Keratinocyte (primary cell): ENCODE results near the gene USP49. TPM values are rescaled to one million over a fixed set of nuclear protein-coding genes. Genes with fewer than 3 reads are reported as not detected.

Source experiments
- DNase-seq: peaks from one replicate; pipeline ENCODE4 v3.0.0-alpha.2; 2011; ENCODE audit warnings: low read depth, missing footprints, low spot score
- FAIRE-seq: peaks from 2 replicates; lab custom pipeline; 2011; peaks lifted over from hg19 to GRCh38; lab: Jason Lieb, UNC
- H2AFZ ChIP-seq: 2 replicates; pipeline ENCODE4 v1.6.0; 2012; ENCODE audit warnings: low read length, control low read depth, inconsistent platforms; ENCODE audit not compliant: control insufficient read depth
- H3K27ac ChIP-seq: 2 replicates; pipeline ENCODE4 v1.5.1; 2011; ENCODE audit warnings: low read length; ENCODE audit not compliant: control insufficient read depth, insufficient read depth
- H3K27me3 ChIP-seq: 3 replicates; pipeline ENCODE4 v1.6.0; 2011; ENCODE audit warnings: low read length; ENCODE audit not compliant: control insufficient read depth, insufficient read depth; ENCODE audit errors: extremely low read depth
- H3K36me3 ChIP-seq, 2 experiments: 2 replicates in 1 of 2; 3 replicates in 1 of 2; pipeline ENCODE4 v1.5.1; 2011; ENCODE audit warnings: low read length in 2 of 2, mild to moderate bottlenecking in 1 of 2; ENCODE audit not compliant: control insufficient read depth in 2 of 2, insufficient read depth in 2 of 2; ENCODE audit errors: extremely low read depth in 1 of 2
- H3K4me1 ChIP-seq: 3 replicates; pipeline ENCODE4 v1.5.1; 2011; ENCODE audit warnings: low read length; ENCODE audit not compliant: control insufficient read depth, insufficient read depth; ENCODE audit errors: extremely low read depth
- H3K4me2 ChIP-seq: 3 replicates; pipeline ENCODE4 v1.6.0; 2011; ENCODE audit warnings: low read depth, low read length; ENCODE audit not compliant: control insufficient read depth, insufficient read depth; ENCODE audit errors: extremely low read depth
- H3K4me3 ChIP-seq, 3 experiments: fragments of 200-600 bp in 1 of 3; sonication (generic) in 1 of 3; 2 replicates in 2 of 3; 3 replicates in 1 of 3; pipeline ENCODE4 v1.5.1; 2011 to 2016; ENCODE audit warnings: low read length in 3 of 3, mild to moderate bottlenecking in 3 of 3, control low read depth in 2 of 3, inconsistent platforms in 1 of 3, low read depth in 1 of 3, mixed read lengths in 1 of 3, mixed run types in 1 of 3, moderate library complexity in 1 of 3; ENCODE audit not compliant: control insufficient read depth in 2 of 3, insufficient read depth in 2 of 3; ENCODE audit errors: extremely low read depth in 1 of 3
- H3K79me2 ChIP-seq: 2 replicates; pipeline ENCODE4 v1.6.0; 2012; ENCODE audit warnings: low read length; ENCODE audit not compliant: control insufficient read depth, insufficient read depth
- H3K9ac ChIP-seq: 3 replicates; pipeline ENCODE4 v1.6.0; 2011; ENCODE audit warnings: low read length; ENCODE audit not compliant: control insufficient read depth, insufficient read depth; ENCODE audit errors: extremely low read depth
- H3K9me1 ChIP-seq: 3 replicates; pipeline ENCODE4 v1.6.0; 2011; ENCODE audit warnings: low read length; ENCODE audit not compliant: control insufficient read depth, insufficient read depth; ENCODE audit errors: extremely low read depth
- H3K9me3 ChIP-seq: 2 replicates; pipeline ENCODE4 v1.5.1; 2012; ENCODE audit warnings: low read depth, low read length; ENCODE audit not compliant: control insufficient read depth
- H4K20me1 ChIP-seq: 3 replicates; pipeline ENCODE4 v1.6.0; 2011; ENCODE audit warnings: low read length; ENCODE audit not compliant: control insufficient read depth, insufficient read depth; ENCODE audit errors: extremely low read depth
- EZH2 ChIP-seq: IDR thresholded peaks from one replicate; pipeline ENCODE4 v1.6.1; 2012; ENCODE audit warnings: inconsistent platforms, mild to moderate bottlenecking, low read length, moderate library complexity
- dilution Hi-C: fragments of 300-500 bp; cut with MboI; formaldehyde crosslinking; loops from one replicate; pipeline ENCODE4 v1.7.0; 2020; ENCODE audit warnings: low sequenced_read_pairs; ENCODE audit not compliant: extremely low pct_ligation_motif_present
- polyA plus RNA-seq, 5 experiments: library from polyadenylated mRNA; depleted of rRNA in 3 of 5; stranded (reverse) in 3 of 5; stranded (forward) in 1 of 5; unstranded in 1 of 5; fragments of >200 nt; gene quantifications; 1 replicate in 1 of 5; 2 replicates in 3 of 5; 3 replicates in 1 of 5; pipeline versions ENCODE4 v1.2.1 to v1.2.3, GENCODE V29; 2011 to 2012; ENCODE audit warnings: missing spikeins in 2 of 5, low read depth in 1 of 5, low replicate concordance in 1 of 5
- TF ChIP-seq, protein P1 (sequence below), 3 experiments: IDR thresholded peaks in 1 of 3; conservative IDR thresholded peaks in 1 of 3; optimal IDR thresholded peaks in 1 of 3; 2 replicates in 2 of 3; 3 replicates in 1 of 3; pipeline versions ENCODE3 to v1.5.1; 2011; ENCODE audit warnings: low read length in 3 of 3, mild to moderate bottlenecking in 3 of 3, moderate library complexity in 2 of 3, control low read depth in 1 of 3, inconsistent platforms in 1 of 3; ENCODE audit not compliant: insufficient read depth in 2 of 3; ENCODE audit errors: extremely low read depth in 1 of 3

Gene USP49
- polyA plus RNA-seq, 1 donor (not counting 4 experiments of a cell fraction or from before 2014, with no cell fraction given): 2.3 TPM

DNA sequence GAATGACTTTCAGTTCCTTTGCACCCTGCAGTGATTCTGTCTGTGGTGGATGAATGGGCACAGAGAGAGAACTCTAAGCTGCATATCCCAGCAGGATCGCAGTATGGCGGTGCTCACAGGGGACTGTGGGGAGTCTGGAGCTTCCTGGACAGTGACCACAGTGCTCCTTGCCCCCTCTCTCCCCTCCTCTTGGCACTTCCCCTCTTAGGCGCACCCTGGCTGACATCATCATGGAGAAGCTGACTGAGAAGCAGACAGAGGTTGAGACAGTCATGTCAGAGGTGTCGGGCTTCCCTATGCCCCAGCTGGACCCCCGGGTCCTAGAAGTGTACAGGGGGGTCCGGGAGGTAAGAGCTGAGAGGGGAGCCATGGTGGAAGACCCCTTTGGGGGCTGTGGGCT lies 34.7 kb upstream of the USP49 start:
- Histone ChIP-seq H3K9me3 (no peaks in the 10 kb centered on the region), H3K4me3 (no peak overlapping the region), H3K27me3 (no peaks in the 10 kb centered on the region), H3K27ac (no peak overlapping the region), H3K36me3 (peaks cover 56 to 66% of the 10 kb centered on the region in 2 experiments), H3K79me2 (peaks cover 36% of the 10 kb centered on the region), H2AFZ (no peak overlapping the region), H3K4me2 (no peak overlapping the region), H4K20me1 (no peaks in the 10 kb centered on the region), H3K9ac (no peak overlapping the region), H3K9me1 (no peaks in the 10 kb centered on the region), H3K4me1 (no peaks in the 10 kb centered on the region)
- TF ChIP-seq EZH2: no peak
- TF ChIP-seq, protein P1, sequence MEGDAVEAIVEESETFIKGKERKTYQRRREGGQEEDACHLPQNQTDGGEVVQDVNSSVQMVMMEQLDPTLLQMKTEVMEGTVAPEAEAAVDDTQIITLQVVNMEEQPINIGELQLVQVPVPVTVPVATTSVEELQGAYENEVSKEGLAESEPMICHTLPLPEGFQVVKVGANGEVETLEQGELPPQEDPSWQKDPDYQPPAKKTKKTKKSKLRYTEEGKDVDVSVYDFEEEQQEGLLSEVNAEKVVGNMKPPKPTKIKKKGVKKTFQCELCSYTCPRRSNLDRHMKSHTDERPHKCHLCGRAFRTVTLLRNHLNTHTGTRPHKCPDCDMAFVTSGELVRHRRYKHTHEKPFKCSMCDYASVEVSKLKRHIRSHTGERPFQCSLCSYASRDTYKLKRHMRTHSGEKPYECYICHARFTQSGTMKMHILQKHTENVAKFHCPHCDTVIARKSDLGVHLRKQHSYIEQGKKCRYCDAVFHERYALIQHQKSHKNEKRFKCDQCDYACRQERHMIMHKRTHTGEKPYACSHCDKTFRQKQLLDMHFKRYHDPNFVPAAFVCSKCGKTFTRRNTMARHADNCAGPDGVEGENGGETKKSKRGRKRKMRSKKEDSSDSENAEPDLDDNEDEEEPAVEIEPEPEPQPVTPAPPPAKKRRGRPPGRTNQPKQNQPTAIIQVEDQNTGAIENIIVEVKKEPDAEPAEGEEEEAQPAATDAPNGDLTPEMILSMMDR (optimal IDR thresholded peaks at IDR 0.05 in 1 of 3, IDR thresholded peaks at IDR 0.05 in 1 of 3, conservative IDR thresholded peaks at IDR 0.05 in 1 of 3; ENCODE audit: extremely low read depth in 1 of 3, insufficient read depth in 2 of 3, low read length in 3 of 3): no peak
- FAIRE-seq (no peak), DNase-seq (no peak)
- dilution Hi-C loops: no loop called here

DNA sequence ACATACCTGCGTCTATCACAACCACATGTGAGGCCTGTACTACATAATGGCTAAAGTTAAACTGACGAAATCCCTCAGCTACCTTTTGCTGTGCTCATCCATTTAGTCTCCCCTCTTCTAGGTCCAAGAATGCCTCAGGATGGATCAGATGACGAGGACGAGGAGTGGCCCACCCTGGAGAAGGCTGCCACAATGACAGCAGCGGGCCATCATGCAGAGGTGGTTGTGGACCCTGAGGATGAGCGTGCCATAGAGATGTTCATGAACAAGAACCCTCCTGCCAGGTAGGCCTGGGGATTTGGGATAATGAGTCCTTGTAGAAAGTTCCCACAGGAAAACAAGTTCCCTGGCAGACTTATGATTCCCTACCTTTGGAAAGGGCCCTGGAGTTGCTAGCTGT lies 32.1 kb upstream of the USP49 start:
- Histone ChIP-seq H3K27me3 (no peaks in the 10 kb centered on the region), H2AFZ (no peak overlapping the region), H3K79me2 (peaks cover 60% of the 10 kb centered on the region), H3K9ac (no peak overlapping the region), H3K9me3 (no peaks in the 10 kb centered on the region), H3K36me3 (peaks cover 39 to 68% of the 10 kb centered on the region in 2 experiments), H3K27ac (no peak overlapping the region), H3K4me3 (no peak overlapping the region), H3K4me2 (no peak overlapping the region), H3K9me1 (no peaks in the 10 kb centered on the region), H3K4me1 (peaks cover 12% of the 10 kb centered on the region), H4K20me1 (peaks cover 3% of the 10 kb centered on the region)
- DNase-seq: no peak
- no peak for TF ChIP-seq EZH2
- no peak for FAIRE-seq
- dilution Hi-C loops: no loop called here

DNA sequence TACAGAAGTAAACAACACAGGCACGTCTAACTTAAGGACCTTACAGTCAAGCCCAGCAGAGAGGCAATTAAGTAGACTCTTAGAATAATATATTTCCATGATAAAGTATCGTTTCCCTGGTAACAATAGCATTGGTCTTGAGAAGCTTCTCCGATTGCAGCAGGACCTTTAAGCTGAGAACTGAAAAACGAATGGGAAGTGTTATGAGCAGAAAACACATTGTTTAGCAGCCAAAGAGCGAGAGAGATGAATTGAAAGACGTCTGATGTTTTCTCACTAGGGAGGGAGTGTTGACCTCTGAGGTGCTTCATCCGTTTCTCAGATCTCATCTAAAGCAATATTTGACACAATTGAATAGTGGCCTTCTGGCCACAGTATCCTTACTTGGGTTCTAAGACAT lies 27.0 kb upstream of the USP49 start:
- peaks cover 70% of the 10 kb centered on the region for H3K79me2 ChIP-seq
- DNase-seq (no peak), FAIRE-seq (no peak)
- no peaks in the 10 kb centered on the region for H3K9me1 ChIP-seq
- H3K4me1 ChIP-seq: peaks cover 32% of the 10 kb centered on the region
- no peaks in the 10 kb centered on the region for H3K9me3 ChIP-seq
- H3K9ac ChIP-seq: peak overlapping the region; percentile 100
- H3K27ac ChIP-seq: peak overlapping the region; percentile 100
- dilution Hi-C loops: no loop called here
- no peaks in the 10 kb centered on the region for H3K27me3 ChIP-seq
- peaks cover 3% of the 10 kb centered on the region for H4K20me1 ChIP-seq
- peaks cover 2 to 24% of the 10 kb centered on the region in 2 experiments for H3K36me3 ChIP-seq
- H3K4me3 ChIP-seq: peak overlapping the region; percentile 90 to 100 (median 95)
- H3K4me2 ChIP-seq: peak overlapping the region; percentile 82
- TF ChIP-seq EZH2: no peak
- TF ChIP-seq, protein P1 (optimal IDR thresholded peaks at IDR 0.05 in 1 of 3, IDR thresholded peaks at IDR 0.05 in 1 of 3, conservative IDR thresholded peaks at IDR 0.05 in 1 of 3; ENCODE audit: extremely low read depth in 1 of 3, insufficient read depth in 2 of 3, low read length in 3 of 3): no peak
- no peak overlapping the region for H2AFZ ChIP-seq
